M059J (cell line): ENCODE measurements around the gene CBX6. TPM values are rescaled to one million over a fixed set of nuclear protein-coding genes. Genes with fewer than 3 reads are reported as not detected.

Source experiments
- DNase-seq: peaks from one replicate; pipeline ENCODE4 v3.0.0-alpha.2; 2012; ENCODE audit warnings: low read depth
- total RNA-seq: library from RNA; depleted of rRNA; stranded (reverse); fragments of >200 nt; shearing (Covaris generic); gene quantifications from 2 replicates; pipeline ENCODE4 v1.2.3, GENCODE V29; 2014

The CBX6 gene
- total RNA-seq, 1 experiment from 2014 or later: 18.4 TPM

- DNase-seq: peak; percentile 18
Observed at GRCh38 chr22:38873469-38874411, 1.7 kb upstream of the CBX6 start.

- peak; percentile 19 for DNase-seq
Observed at GRCh38 chr22:38872831-38873248, 824 bp upstream of the CBX6 start.

- DNase-seq: peak; percentile 26
Observed at GRCh38 chr22:38871360-38872171, 450 bp downstream of the CBX6 start.

GRCh38 chr22:38870791-38871359 is 1.1 kb downstream of the CBX6 start:
- no peak for DNase-seq

- peak; percentile 79 for DNase-seq
Observed at GRCh38 chr22:38870312-38870741, 1.7 kb downstream of the CBX6 start.

GRCh38 chr22:38869663-38870062 is 2.4 kb downstream of the CBX6 start:
- DNase-seq: no peak

- DNase-seq: peak; percentile 37
Observed at GRCh38 chr22:38868886-38869381, 3.1 kb downstream of the CBX6 start.

- DNase-seq: no peak
Observed at GRCh38 chr22:38868286-38868721, 3.7 kb downstream of the CBX6 start.

- no peak for DNase-seq
Observed at GRCh38 chr22:38867471-38868285, 4.3 kb downstream of the CBX6 start.

GRCh38 chr22:38867124-38867455 is 4.9 kb downstream of the CBX6 start:
- no peak for DNase-seq

- no peak for DNase-seq
Observed at GRCh38 chr22:38866399-38867123, 5.5 kb downstream of the CBX6 start.

GRCh38 chr22:38866024-38866398 is 6.0 kb downstream of the CBX6 start:
- no peak for DNase-seq

GRCh38 chr22:38865201-38866023 is 6.6 kb downstream of the CBX6 start:
- no peak for DNase-seq

- no peak for DNase-seq
Observed at GRCh38 chr22:38864361-38865191, 7.4 kb downstream of the CBX6 start.

GRCh38 chr22:38863531-38864131 is 8.4 kb downstream of the CBX6 start:
- no peak for DNase-seq

- DNase-seq: no peak
Observed at GRCh38 chr22:38862375-38863329, 9.4 kb downstream of the CBX6 start.

- no peak for DNase-seq
Observed at GRCh38 chr22:38861927-38862326, 10.1 kb downstream of the CBX6 start.
